HepG2 (cell line): ENCODE data around the gene ADGRG6. TPM values are rescaled to one million over a fixed set of nuclear protein-coding genes. Genes with fewer than 3 reads are reported as not detected.

ENCODE experiments used
- ATAC-seq: fragments of 200-7000 bp; cut with Tn5 transposase; 3 replicates; pipeline ENCODE4 v1.9.1; 2020; ENCODE audit warnings: mild to moderate bottlenecking, moderate library complexity
- BruUV-seq: library from RNA; stranded (reverse); fragments of 400-500 nt; replicated peaks from 2 replicates; lab custom pipeline; 2021; lab: Mats Ljungman, UMichigan
- CTCF ChIA-PET: fragments of 300-600 bp; formaldehyde crosslinking; extraction: SDS; loops from one replicate; lab custom pipeline; 2021; ENCODE audit warnings: low total read pairs, inconsistent platforms, low intra/inter-chr PET ratio; lab: Yijun Ruan, JAX
- POLR2A ChIA-PET: fragments of 350-600 bp; sonication (Branson Sonifier 250); formaldehyde crosslinking; loops from one replicate; lab custom pipeline; 2020; ENCODE audit warnings: antibody characterized with exemption, inconsistent platforms; lab: Yijun Ruan, JAX
- DNase-seq: peaks from one replicate; pipeline ENCODE4 v3.0.0-alpha.2; 2015; ENCODE audit warnings: low spot score
- FAIRE-seq: peaks from 3 replicates; lab custom pipeline; 2011; peaks lifted over from hg19 to GRCh38; lab: Jason Lieb, UNC
- H2AFZ ChIP-seq: one replicate; pipeline ENCODE4 v1.6.1; 2011; ENCODE audit warnings: low read length, inconsistent platforms
- H3K27ac ChIP-seq: fragments of 300-600 bp; 3 replicates; pipeline ENCODE4 v1.8.0; 2011; ENCODE audit warnings: mixed run types, mild to moderate bottlenecking, mixed read lengths, low read length, inconsistent platforms; ENCODE audit not compliant: insufficient read depth; ENCODE audit errors: extremely low read length
- H3K27me3 ChIP-seq, 2 experiments: fragments of 200-600 bp in 1 of 2; 2 replicates in 1 of 2; 3 replicates in 1 of 2; pipeline versions ENCODE4 v1.6.0 to v1.8.0; 2011; ENCODE audit warnings: low read length in 2 of 2, mild to moderate bottlenecking in 2 of 2, moderate library complexity in 2 of 2, inconsistent platforms in 1 of 2; ENCODE audit not compliant: insufficient read depth in 2 of 2, control insufficient read depth in 1 of 2
- H3K36me3 ChIP-seq, 2 experiments: fragments of 200-600 bp in 1 of 2; replicated peaks in 1 of 2; 2 replicates in 1 of 2; 3 replicates in 1 of 2; pipeline versions ENCODE4 v1.5.1 to v1.8.0; 2011; ENCODE audit warnings: low read length in 2 of 2, inconsistent platforms in 1 of 2; ENCODE audit not compliant: insufficient read depth in 2 of 2, control insufficient read depth in 1 of 2
- H3K4me1 ChIP-seq: 2 replicates; pipeline ENCODE4 v1.5.1; 2012; ENCODE audit warnings: low read length, inconsistent platforms; ENCODE audit not compliant: insufficient read depth
- H3K4me2 ChIP-seq: 2 replicates; pipeline ENCODE4 v1.6.0; 2011; ENCODE audit warnings: low read depth, low read length, inconsistent platforms
- H3K4me3 ChIP-seq, 3 experiments: fragments of 200-600 bp in 1 of 3; sonication (generic), shearing (Covaris generic) in 1 of 3; replicated peaks in 1 of 3; 2 replicates each; pipeline ENCODE4 v1.5.1; 2011 to 2016; ENCODE audit warnings: low read length in 3 of 3, inconsistent platforms in 2 of 3, low read depth in 2 of 3, mild to moderate bottlenecking in 2 of 3, control low read depth in 1 of 3, mixed read lengths in 1 of 3; ENCODE audit not compliant: insufficient read depth in 1 of 3
- H3K79me2 ChIP-seq: one replicate; pipeline ENCODE4 v1.6.1; 2011; ENCODE audit warnings: low read length, inconsistent platforms; ENCODE audit not compliant: insufficient read depth
- H3K9ac ChIP-seq: 2 replicates; pipeline ENCODE4 v1.6.0; 2011; ENCODE audit warnings: mild to moderate bottlenecking, low read depth, low read length, inconsistent platforms; ENCODE audit not compliant: insufficient read depth
- H3K9me3 ChIP-seq: 2 replicates; pipeline ENCODE4 v1.5.1; 2012; ENCODE audit warnings: mild to moderate bottlenecking, low read length
- H4K20me1 ChIP-seq: 2 replicates; pipeline ENCODE4 v1.6.0; 2011; ENCODE audit warnings: inconsistent platforms, mild to moderate bottlenecking, low read length, moderate library complexity; ENCODE audit not compliant: insufficient read depth
- AKNA ChIP-seq: sonication (generic); formaldehyde crosslinking; IDR thresholded peaks from 2 replicates; pipeline ENCODE4 v1.4.0; 2020; ENCODE audit warnings: missing genetic modification reagents, borderline replicate concordance
- ATF1 ChIP-seq: IDR thresholded peaks from 2 replicates; pipeline ENCODE4 v1.6.1; 2016; ENCODE audit warnings: mild to moderate bottlenecking, control low read depth
- CENPT ChIP-seq: sonication (generic); formaldehyde crosslinking; IDR thresholded peaks from 2 replicates; pipeline ENCODE4 v1.8.0; 2022; ENCODE audit warnings: low read depth, mild to moderate bottlenecking, moderate library complexity, missing genetic modification reagents
- ETV5 ChIP-seq: IDR thresholded peaks from 2 replicates; pipeline ENCODE4 v1.6.1; 2018; ENCODE audit warnings: missing biosample characterization, missing genetic modification reagents, inconsistent platforms, borderline replicate concordance
- HNF4G ChIP-seq, 2 experiments: sonication (generic) in 1 of 2; formaldehyde crosslinking in 1 of 2; IDR thresholded peaks; 2 replicates each; pipeline versions ENCODE4 v1.4.0 to v1.6.1; 2011 to 2020; ENCODE audit warnings: borderline replicate concordance in 2 of 2, low read depth in 2 of 2, mild to moderate bottlenecking in 2 of 2, low read length in 1 of 2, missing genetic modification reagents in 1 of 2, moderate library complexity in 1 of 2
- NCOA5 ChIP-seq: sonication (generic); formaldehyde crosslinking; IDR thresholded peaks from 2 replicates; pipeline ENCODE4 v1.4.0; 2020; ENCODE audit warnings: missing genetic modification reagents
- PRPF4 ChIP-seq: fragments of 200-400 bp; formaldehyde crosslinking; IDR thresholded peaks from 2 replicates; pipeline ENCODE4 v1.6.1; 2016; ENCODE audit warnings: low read length, low read depth; ENCODE audit not compliant: poor library complexity, severe bottlenecking
- ZNF652 ChIP-seq: IDR thresholded peaks from 2 replicates; pipeline ENCODE4 v1.6.1; 2016; ENCODE audit warnings: low read depth, borderline replicate concordance
- WGBS: methylation state at CpG from one replicate; pipeline ENCODE4 v1.1.6; 2017; ENCODE audit warnings: low lambda C conversion rate; 5-methylcytosine and 5-hydroxymethylcytosine counted together
- in situ Hi-C: cut with HindIII; loops from 2 replicates; pipeline ENCODE4 v1.10.0; 2017; ENCODE audit warnings: low pct_unique_long_range_greater_than_20kb; ENCODE audit not compliant: extremely low pct_ligation_motif_present
- intact Hi-C: fragments of 100-400 bp; cut with micrococcal nuclease; formaldehyde crosslinking; loops from one replicate; pipeline ENCODE4 v1.10.0; 2022; ENCODE audit not compliant: unreplicated experiment
- polyA plus RNA-seq, 8 experiments: library from polyadenylated mRNA; depleted of rRNA in 3 of 8; stranded (reverse) in 7 of 8; unstranded in 1 of 8; fragments of >200 nt; fragmentation: Illumina TruSeq in 4 of 8; extraction: Trizol in 4 of 8; gene quantifications; 2 replicates each; pipeline versions ENCODE4 v1.2.1 to v1.2.3, GENCODE V29; 2011 to 2016; ENCODE audit warnings: low read depth in 4 of 8, missing spikeins in 1 of 8, mixed read lengths in 1 of 8; ENCODE audit not compliant: insufficient read depth in 1 of 8
- total RNA-seq, 5 experiments: library from RNA; depleted of rRNA; stranded (reverse); fragments of >200 nt; fragmentation: Illumina TruSeq; extraction: Trizol; gene quantifications; 2 replicates each; pipeline ENCODE4 v1.2.3, GENCODE V29; 2016; ENCODE audit warnings: low read depth in 1 of 5
- TF ChIP-seq, protein P1 (sequence below): sonication (generic); formaldehyde crosslinking; IDR thresholded peaks from 2 replicates; pipeline ENCODE4 v1.5.0; 2020; ENCODE audit warnings: mild to moderate bottlenecking, missing genetic modification reagents, borderline replicate concordance
- TF ChIP-seq, protein P2 (sequence below): sonication (generic); formaldehyde crosslinking; IDR thresholded peaks from 2 replicates; pipeline ENCODE4 v1.5.0; 2020; ENCODE audit warnings: mild to moderate bottlenecking, missing genetic modification reagents, borderline replicate concordance

Gene ADGRG6
- total and polyA plus RNA-seq, 2 of the 13 experiments (the other 11 are each of a cell fraction or from before 2014, with no cell fraction given) = 129 to 249 TPM

DNA sequence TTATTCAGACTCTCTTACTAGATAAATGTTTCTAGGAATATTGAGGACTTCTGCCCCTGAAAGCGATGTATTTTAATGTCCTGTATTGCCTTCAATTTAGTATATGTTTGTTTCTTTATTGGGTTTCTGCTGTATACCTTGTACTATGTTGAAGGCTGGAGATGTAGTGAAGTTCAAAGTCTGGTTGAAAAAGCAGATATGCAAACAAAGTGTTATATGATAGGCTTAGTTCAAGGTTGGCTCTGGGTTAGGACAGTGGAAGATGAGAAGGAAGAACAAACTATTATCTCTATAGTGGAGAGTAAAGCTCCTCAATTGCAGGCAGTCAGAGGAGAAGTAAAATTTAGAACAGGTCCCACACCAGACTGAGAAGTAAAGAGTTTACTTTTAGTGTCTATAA, 36.3 kb upstream of the ADGRG6 start (continued):
- no peak; the same call in 1 of the 2 replicates for TF ChIP-seq ETV5 (CRISPR knock-in tag)
- TF ChIP-seq HNF4G (IDR thresholded peaks at IDR 0.05; ENCODE audit: borderline replicate concordance, low read depth, low read length) = peak; percentile 95
- peak; percentile 59; the same call in 1 of the 2 replicates for TF ChIP-seq HNF4G (CRISPR knock-in tag; IDR thresholded peaks at IDR 0.05; ENCODE audit: borderline replicate concordance, low read depth)
- no peak for TF ChIP-seq CENPT

DNA sequence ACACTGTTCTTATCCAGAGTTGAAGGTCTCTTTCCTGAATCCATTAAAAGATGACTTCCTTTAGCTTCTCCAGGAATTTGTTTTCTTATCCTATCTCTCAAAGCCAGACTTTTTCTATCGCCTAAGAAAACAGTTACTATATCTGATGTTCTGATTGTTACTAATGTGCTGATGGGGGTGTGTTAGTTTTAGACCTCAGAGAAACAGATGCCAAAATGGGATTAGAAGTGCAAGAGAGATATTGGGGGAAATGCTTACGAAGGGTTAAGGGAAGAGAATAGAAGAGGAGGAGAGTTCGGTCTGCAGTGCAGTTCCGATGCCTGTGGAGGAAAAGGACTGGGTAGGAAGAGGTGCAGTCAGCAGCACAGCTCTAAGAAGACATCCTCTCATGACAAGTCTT, 35.7 kb upstream of the ADGRG6 start:
- Histone ChIP-seq H3K36me3 (no peaks in the 10 kb centered on the region), H3K4me3 (peak overlapping the region in 2 of 3 experiments; percentile 18 to 36; a peak in 1 of 6 replicates), H4K20me1 (no peaks in the 10 kb centered on the region), H3K79me2 (no peaks in the 10 kb centered on the region), H3K4me1 (peaks cover 42% of the 10 kb centered on the region), H3K9me3 (no peaks in the 10 kb centered on the region), H3K4me2 (peak overlapping the region; percentile 62), H3K9ac (0 out of 2 replicates have a peak overlapping the region, but pooled peaks have one; percentile 2), H3K27ac (peak overlapping the region; percentile 38), H3K27me3 (no peaks in the 10 kb centered on the region), H2AFZ (no peak overlapping the region)
- BruUV-seq = TSS peak; percentile 81
- no peak for DNase-seq
- no peak for FAIRE-seq
- TF ChIP-seq, protein P1, sequence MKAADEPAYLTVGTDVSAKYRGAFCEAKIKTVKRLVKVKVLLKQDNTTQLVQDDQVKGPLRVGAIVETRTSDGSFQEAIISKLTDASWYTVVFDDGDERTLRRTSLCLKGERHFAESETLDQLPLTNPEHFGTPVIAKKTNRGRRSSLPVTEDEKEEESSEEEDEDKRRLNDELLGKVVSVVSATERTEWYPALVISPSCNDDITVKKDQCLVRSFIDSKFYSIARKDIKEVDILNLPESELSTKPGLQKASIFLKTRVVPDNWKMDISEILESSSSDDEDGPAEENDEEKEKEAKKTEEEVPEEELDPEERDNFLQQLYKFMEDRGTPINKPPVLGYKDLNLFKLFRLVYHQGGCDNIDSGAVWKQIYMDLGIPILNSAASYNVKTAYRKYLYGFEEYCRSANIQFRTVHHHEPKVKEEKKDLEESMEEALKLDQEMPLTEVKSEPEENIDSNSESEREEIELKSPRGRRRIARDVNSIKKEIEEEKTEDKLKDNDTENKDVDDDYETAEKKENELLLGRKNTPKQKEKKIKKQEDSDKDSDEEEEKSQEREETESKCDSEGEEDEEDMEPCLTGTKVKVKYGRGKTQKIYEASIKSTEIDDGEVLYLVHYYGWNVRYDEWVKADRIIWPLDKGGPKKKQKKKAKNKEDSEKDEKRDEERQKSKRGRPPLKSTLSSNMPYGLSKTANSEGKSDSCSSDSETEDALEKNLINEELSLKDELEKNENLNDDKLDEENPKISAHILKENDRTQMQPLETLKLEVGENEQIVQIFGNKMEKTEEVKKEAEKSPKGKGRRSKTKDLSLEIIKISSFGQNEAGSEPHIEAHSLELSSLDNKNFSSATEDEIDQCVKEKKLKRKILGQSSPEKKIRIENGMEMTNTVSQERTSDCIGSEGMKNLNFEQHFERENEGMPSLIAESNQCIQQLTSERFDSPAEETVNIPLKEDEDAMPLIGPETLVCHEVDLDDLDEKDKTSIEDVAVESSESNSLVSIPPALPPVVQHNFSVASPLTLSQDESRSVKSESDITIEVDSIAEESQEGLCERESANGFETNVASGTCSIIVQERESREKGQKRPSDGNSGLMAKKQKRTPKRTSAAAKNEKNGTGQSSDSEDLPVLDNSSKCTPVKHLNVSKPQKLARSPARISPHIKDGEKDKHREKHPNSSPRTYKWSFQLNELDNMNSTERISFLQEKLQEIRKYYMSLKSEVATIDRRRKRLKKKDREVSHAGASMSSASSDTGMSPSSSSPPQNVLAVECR (CRISPR knock-in tag) = 0 out of 2 replicates have a peak, but pooled peaks have one; percentile 0
- TF ChIP-seq PRPF4 (no peak), AKNA (CRISPR knock-in tag) (0 out of 2 replicates have a peak, but pooled peaks have one; percentile 24), NCOA5 (no peak), ZNF652 (CRISPR knock-in tag) (peak; percentile 92), ATF1 (CRISPR knock-in tag) (0 out of 2 replicates have a peak, but pooled peaks have one; percentile 22)
- TF ChIP-seq, protein P2, sequence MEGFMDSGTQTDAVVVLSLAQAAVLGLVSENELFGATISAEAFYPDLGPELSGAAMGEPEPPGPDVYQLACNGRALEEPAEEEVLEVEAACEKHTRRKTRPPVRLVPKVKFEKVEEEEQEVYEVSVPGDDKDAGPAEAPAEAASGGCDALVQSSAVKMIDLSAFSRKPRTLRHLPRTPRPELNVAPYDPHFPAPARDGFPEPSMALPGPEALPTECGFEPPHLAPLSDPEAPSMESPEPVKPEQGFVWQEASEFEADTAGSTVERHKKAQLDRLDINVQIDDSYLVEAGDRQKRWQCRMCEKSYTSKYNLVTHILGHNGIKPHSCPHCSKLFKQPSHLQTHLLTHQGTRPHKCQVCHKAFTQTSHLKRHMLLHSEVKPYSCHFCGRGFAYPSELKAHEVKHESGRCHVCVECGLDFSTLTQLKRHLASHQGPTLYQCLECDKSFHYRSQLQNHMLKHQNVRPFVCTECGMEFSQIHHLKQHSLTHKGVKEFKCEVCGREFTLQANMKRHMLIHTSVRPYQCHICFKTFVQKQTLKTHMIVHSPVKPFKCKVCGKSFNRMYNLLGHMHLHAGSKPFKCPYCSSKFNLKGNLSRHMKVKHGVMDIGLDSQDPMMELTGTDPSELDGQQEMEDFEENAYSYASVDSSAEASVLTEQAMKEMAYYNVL (CRISPR knock-in tag) = no peak
- WGBS = 30% methylated on average over 4 of the region's 4 CpGs
- intact Hi-C loops (loop anchor here (5.0 kb wide), 1 partner anchor 34 kb away; no protein-coding TSS in a partner anchor), in situ Hi-C loops (no loop called here)
- CTCF ChIA-PET = no interaction called here
- ATAC-seq = peak; percentile 63
- POLR2A ChIA-PET = interaction anchor here (0.7 to 4.6 kb wide), 8 partner anchors 9 to 35 kb away, joined by 3 to 36 read pairs (median 10); partner anchors contain the start of gene ADGRG6
